ENCODE results near the gene EEF1A2. TPM values are rescaled to one million over a fixed set of nuclear protein-coding genes. Genes with fewer than 3 reads are reported as not detected.

The EEF1A2 gene
- total RNA-seq, 1 donor from 2014 or later: 37.6 TPM

DNA sequence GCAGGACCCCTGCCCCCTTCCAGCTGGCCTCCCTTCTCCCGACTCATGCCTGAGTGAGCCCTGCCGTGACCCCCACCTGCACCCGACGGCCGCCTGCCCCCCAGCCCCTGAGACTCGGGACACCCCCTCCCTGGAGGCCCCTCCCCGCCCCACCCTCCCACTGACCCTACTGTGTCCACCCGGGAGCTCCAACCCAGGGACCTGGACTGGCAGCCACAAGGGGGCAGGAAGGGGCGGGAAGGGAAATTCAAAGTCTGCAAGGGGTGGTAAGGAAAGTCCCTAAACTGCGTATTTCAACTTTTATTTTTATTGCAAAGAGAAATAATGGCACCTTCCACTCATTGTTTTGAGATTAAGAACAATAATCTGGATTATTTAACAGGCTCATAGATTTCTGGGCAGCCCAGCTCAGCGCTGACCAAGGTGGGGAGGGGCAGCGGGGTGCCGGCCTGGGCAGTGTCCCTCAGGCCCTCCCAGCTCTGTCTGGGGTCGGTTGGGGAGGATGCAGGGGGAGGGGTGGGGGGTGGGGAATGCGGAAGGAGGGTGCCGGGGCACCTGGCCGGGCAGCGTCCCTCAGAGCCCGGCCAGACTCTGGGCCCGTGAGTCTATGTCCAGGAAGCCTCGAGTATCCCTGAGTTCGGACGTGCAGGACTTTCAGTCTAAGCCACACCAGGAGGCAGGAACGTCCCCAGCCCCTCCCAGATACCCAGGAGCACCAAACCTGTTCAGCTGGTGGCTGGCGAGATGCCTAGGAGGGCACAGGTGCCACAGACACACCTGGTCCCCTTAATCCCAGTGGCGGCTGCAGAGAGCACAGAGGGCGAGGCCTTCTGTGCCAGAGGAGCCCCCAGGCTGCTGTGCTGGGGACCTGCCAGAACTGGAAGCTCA is 39.6 kb upstream of the EEF1A2 start:
- Mint-ChIP-seq H3K27me3 (ENCODE audit: low read depth, unreplicated experiment) (no peaks in the 10 kb centered on the region), H3K36me3 (ENCODE audit: low read depth, unreplicated experiment) (no peaks in the 10 kb centered on the region), H3K4me1 (ENCODE audit: low read depth, unreplicated experiment) (peaks cover 2% of the 10 kb centered on the region), H3K27ac (ENCODE audit: unreplicated experiment) (no peak overlapping the region), H3K4me3 (ENCODE audit: unreplicated experiment) (no peak overlapping the region), H3K9me3 (ENCODE audit: unreplicated experiment) (no peaks in the 10 kb centered on the region)
- Histone ChIP-seq H4K20me1 (ENCODE audit: insufficient read depth, low read length) (no peaks in the 10 kb centered on the region), H3K79me2 (ENCODE audit: insufficient read depth, low read length) (no peaks in the 10 kb centered on the region), H3K4me2 (ENCODE audit: low read length) (peak overlapping the region; percentile 79), H3K9me3 (ENCODE audit: insufficient read depth, low read depth, low read length) (no peaks in the 10 kb centered on the region), H3K4me1 (ENCODE audit: insufficient read depth, low read length) (peaks cover 8% of the 10 kb centered on the region), H3K36me3 (ENCODE audit: insufficient read depth, low read length) (no peaks in the 10 kb centered on the region), H3K9ac (ENCODE audit: low read length) (peak overlapping the region; percentile 50), H3K27me3 (ENCODE audit: insufficient read depth, low read length) (no peaks in the 10 kb centered on the region), H3K27ac (ENCODE audit: low read depth, low read length) (no peak overlapping the region), H3K4me3 (ENCODE audit: insufficient read depth, low read depth, low read length) (no peak overlapping the region), H2AFZ (ENCODE audit: low read depth, low read length) (peak overlapping the region; percentile 81)
- FAIRE-seq (no peak), DNase-seq (ENCODE audit: low read depth) (no peak)
- no peak for TF ChIP-seq EZH2 (IDR thresholded peaks at IDR 0.05; ENCODE audit: insufficient read depth, low read length)
- TF ChIP-seq, protein P1, sequence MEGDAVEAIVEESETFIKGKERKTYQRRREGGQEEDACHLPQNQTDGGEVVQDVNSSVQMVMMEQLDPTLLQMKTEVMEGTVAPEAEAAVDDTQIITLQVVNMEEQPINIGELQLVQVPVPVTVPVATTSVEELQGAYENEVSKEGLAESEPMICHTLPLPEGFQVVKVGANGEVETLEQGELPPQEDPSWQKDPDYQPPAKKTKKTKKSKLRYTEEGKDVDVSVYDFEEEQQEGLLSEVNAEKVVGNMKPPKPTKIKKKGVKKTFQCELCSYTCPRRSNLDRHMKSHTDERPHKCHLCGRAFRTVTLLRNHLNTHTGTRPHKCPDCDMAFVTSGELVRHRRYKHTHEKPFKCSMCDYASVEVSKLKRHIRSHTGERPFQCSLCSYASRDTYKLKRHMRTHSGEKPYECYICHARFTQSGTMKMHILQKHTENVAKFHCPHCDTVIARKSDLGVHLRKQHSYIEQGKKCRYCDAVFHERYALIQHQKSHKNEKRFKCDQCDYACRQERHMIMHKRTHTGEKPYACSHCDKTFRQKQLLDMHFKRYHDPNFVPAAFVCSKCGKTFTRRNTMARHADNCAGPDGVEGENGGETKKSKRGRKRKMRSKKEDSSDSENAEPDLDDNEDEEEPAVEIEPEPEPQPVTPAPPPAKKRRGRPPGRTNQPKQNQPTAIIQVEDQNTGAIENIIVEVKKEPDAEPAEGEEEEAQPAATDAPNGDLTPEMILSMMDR (IDR thresholded peaks at IDR 0.05; ENCODE audit: insufficient read depth, low read depth, low read length): no peak

GRCh38 chr20:63537525-63538203 is 38.8 kb upstream of the EEF1A2 start:
- no peaks in the 10 kb centered on the region for H3K36me3 ChIP-seq (ENCODE audit: insufficient read depth, low read length)
- peak overlapping the region; percentile 79 for H3K4me2 ChIP-seq (ENCODE audit: low read length)
- FAIRE-seq (peak; percentile 32), DNase-seq (ENCODE audit: low read depth) (peak; percentile 61)
- no peak overlapping the region for H3K27ac ChIP-seq (ENCODE audit: low read depth, low read length)
- TF ChIP-seq, protein P1 (IDR thresholded peaks at IDR 0.05; ENCODE audit: insufficient read depth, low read depth, low read length): peak; percentile 67
- TF ChIP-seq EZH2 (IDR thresholded peaks at IDR 0.05; ENCODE audit: insufficient read depth, low read length): no peak
- no peak overlapping the region for H3K27ac Mint-ChIP-seq (ENCODE audit: unreplicated experiment)
- peak overlapping the region; percentile 50 for H3K9ac ChIP-seq (ENCODE audit: low read length)
- no peaks in the 10 kb centered on the region for H4K20me1 ChIP-seq (ENCODE audit: insufficient read depth, low read length)
- no peaks in the 10 kb centered on the region for H3K9me3 Mint-ChIP-seq (ENCODE audit: unreplicated experiment)
- peak overlapping the region; percentile 81 for H2AFZ ChIP-seq (ENCODE audit: low read depth, low read length)
- H3K4me3 Mint-ChIP-seq (ENCODE audit: unreplicated experiment): no peak overlapping the region
- H3K36me3 Mint-ChIP-seq (ENCODE audit: low read depth, unreplicated experiment): no peaks in the 10 kb centered on the region
- no peaks in the 10 kb centered on the region for H3K9me3 ChIP-seq (ENCODE audit: insufficient read depth, low read depth, low read length)
- H3K79me2 ChIP-seq (ENCODE audit: insufficient read depth, low read length): no peaks in the 10 kb centered on the region
- no peaks in the 10 kb centered on the region for H3K27me3 ChIP-seq (ENCODE audit: insufficient read depth, low read length)
- no peaks in the 10 kb centered on the region for H3K27me3 Mint-ChIP-seq (ENCODE audit: low read depth, unreplicated experiment)
- peaks cover 8% of the 10 kb centered on the region for H3K4me1 ChIP-seq (ENCODE audit: insufficient read depth, low read length)
- H3K4me1 Mint-ChIP-seq (ENCODE audit: low read depth, unreplicated experiment): peaks cover 2% of the 10 kb centered on the region
- H3K4me3 ChIP-seq (ENCODE audit: insufficient read depth, low read depth, low read length): peak overlapping the region; percentile 23

All from astrocyte (in vitro differentiated cells and primary cell).